Sigmoid colon (tissue), 7 donors: ENCODE results near the gene RPS15. TPM values are rescaled to one million over a fixed set of nuclear protein-coding genes. Genes with fewer than 3 reads are reported as not detected.
A peak's percentile ranks its signal among the peaks of the same experiment; 100 is the strongest.

Experiments used
- DNase-seq: peaks from one replicate; pipeline ENCODE4 v3.0.0-alpha.2; 2019
- H3K27ac ChIP-seq, 4 donors: fragments of 200-600 bp; sonication (generic); one replicate each; pipeline ENCODE4 v1.5.1; 2016 to 2019; ENCODE audit warnings: mild to moderate bottlenecking in 1 of 4
- H3K27me3 ChIP-seq, 3 donors: fragments of 200-600 bp; sonication (generic); one replicate each; pipeline ENCODE4 v1.5.1; 2019; ENCODE audit warnings: mild to moderate bottlenecking in 1 of 3
- H3K36me3 ChIP-seq, 4 donors: fragments of 200-600 bp; sonication (generic); one replicate each; pipeline ENCODE4 v1.5.1; 2016 to 2019
- H3K4me1 ChIP-seq, 4 donors: fragments of 200-600 bp; sonication (generic); one replicate each; pipeline ENCODE4 v1.5.1; 2017 to 2019
- H3K4me3 ChIP-seq, 4 donors: fragments of 200-600 bp; sonication (generic); one replicate each; pipeline ENCODE4 v1.5.1; 2017 to 2019; ENCODE audit warnings: mild to moderate bottlenecking in 2 of 4, moderate library complexity in 1 of 4
- H3K9me3 ChIP-seq, 4 donors: fragments of 200-600 bp in 3 of 4; sonication (generic) in 3 of 4; one replicate each; pipeline versions ENCODE4 v1.5.1 to v1.6.1; 2013 to 2019
- CTCF ChIP-seq, 4 experiments: fragments of 450-650 bp in 3 of 4; fragments of 200-600 bp in 1 of 4; IDR thresholded peaks; one replicate each; pipeline ENCODE4 v1.5.1; 2016 to 2019; ENCODE audit warnings: antibody characterized with exemption in 4 of 4, mild to moderate bottlenecking in 3 of 4, moderate library complexity in 2 of 4
- EP300 ChIP-seq, 4 donors: sonication (generic); formaldehyde crosslinking; IDR thresholded peaks; one replicate each; pipeline ENCODE4 v1.6.1; 2017; ENCODE audit warnings: antibody characterized with exemption in 4 of 4
- POLR2A ChIP-seq, 2 donors: fragments of 450-650 bp; IDR thresholded peaks; one replicate each; pipeline ENCODE4 v1.6.1; 2016; ENCODE audit warnings: antibody characterized with exemption in 2 of 2, mild to moderate bottlenecking in 2 of 2, moderate library complexity in 2 of 2
- POLR2AphosphoS5 ChIP-seq, 4 donors: sonication (generic); formaldehyde crosslinking; IDR thresholded peaks; one replicate each; pipeline ENCODE4 v1.6.1; 2017; ENCODE audit warnings: antibody characterized with exemption in 4 of 4
- WGBS, 2 donors: extraction: QIAGEN DNeasy Blood & Tissue Kit; methylation state at CpG; one replicate each; pipeline ENCODE4 v1.1.7; 2013; 5-methylcytosine and 5-hydroxymethylcytosine counted together
- intact Hi-C: fragments of 100-400 bp; cut with DNase I; formaldehyde crosslinking; loops from one replicate; pipeline ENCODE4 v1.15.1; 2023
- polyA plus RNA-seq, 3 donors: library from polyadenylated mRNA; stranded (reverse); fragments of 200-250 nt; gene quantifications; one replicate each; pipeline ENCODE4 v1.2.3, GENCODE V29; 2013
- total RNA-seq, 4 donors: library from RNA; depleted of rRNA; stranded (reverse); fragments of >200 nt; gene quantifications; one replicate each; pipeline ENCODE4 v1.1.0, GENCODE V29; 2016
- donor health status: healthy with polysubstance abuse.
- donor health status: Bipolar disorder and iron deficiency.
- donor health status: healthy.

Gene RPS15
- total and polyA plus RNA-seq, 7 donors, result 2,516 to 5,641 (median 3,724) TPM

- intact Hi-C loops, result no loop called here
- Histone ChIP-seq H3K36me3 (peaks cover 5 to 42% (median 34%) of the 10 kb centered on the region in 4 donors), H3K4me1 (peaks cover 0 to 22% (median 14%) of the 10 kb centered on the region in 4 donors), H3K4me3 (no peak overlapping the region), H3K9me3 (no peaks in the 10 kb centered on the region), H3K27me3 (peaks cover 0 to 4% (median 0%) of the 10 kb centered on the region in 3 donors), H3K27ac (no peak overlapping the region)
- WGBS, 2 donors, result 87 to 91% methylated on average over 52 of the region's 52 CpGs
- no peak for TF ChIP-seq CTCF (IDR thresholded peaks at IDR 0.05)
- no peak for TF ChIP-seq POLR2A (IDR thresholded peaks at IDR 0.05)
- TF ChIP-seq POLR2AphosphoS5 (IDR thresholded peaks at IDR 0.05), result no peak
- TF ChIP-seq EP300 (IDR thresholded peaks at IDR 0.05), result no peak
- no peak for DNase-seq
Observed at GRCh38 chr19:1395194-1396018, 42.8 kb upstream of the RPS15 start.

GRCh38 chr19:1396019-1396767, 42.0 kb upstream of the RPS15 start:
- 38 to 56% methylated on average over 25 of the region's 25 CpGs for WGBS, 2 donors
- intact Hi-C loops, result no loop called here
- Histone ChIP-seq H3K36me3 (peaks cover 0 to 34% (median 27%) of the 10 kb centered on the region in 4 donors), H3K4me1 (peaks cover 0 to 30% (median 22%) of the 10 kb centered on the region in 4 donors), H3K27ac (no peak overlapping the region), H3K27me3 (peaks cover 0 to 4% (median 4%) of the 10 kb centered on the region in 3 donors), H3K9me3 (no peaks in the 10 kb centered on the region), H3K4me3 (no peak overlapping the region)
- no peak for DNase-seq
- TF ChIP-seq POLR2A (IDR thresholded peaks at IDR 0.05) (no peak), POLR2AphosphoS5 (IDR thresholded peaks at IDR 0.05) (peak in 2 of 4 donors; percentile 11 to 17), CTCF (IDR thresholded peaks at IDR 0.05) (no peak), EP300 (IDR thresholded peaks at IDR 0.05) (no peak)

- Histone ChIP-seq H3K36me3 (peaks cover 0 to 26% (median 21%) of the 10 kb centered on the region in 4 donors), H3K27ac (no peak overlapping the region), H3K27me3 (peaks cover 0 to 5% (median 4%) of the 10 kb centered on the region in 3 donors), H3K4me1 (peaks cover 0 to 38% (median 29%) of the 10 kb centered on the region in 4 donors), H3K9me3 (no peaks in the 10 kb centered on the region), H3K4me3 (no peak overlapping the region)
- DNase-seq, result no peak
- TF ChIP-seq POLR2AphosphoS5 (IDR thresholded peaks at IDR 0.05), result no peak
- TF ChIP-seq POLR2A (IDR thresholded peaks at IDR 0.05), result no peak
- no peak for TF ChIP-seq CTCF (IDR thresholded peaks at IDR 0.05)
- TF ChIP-seq EP300 (IDR thresholded peaks at IDR 0.05), result no peak
- intact Hi-C loops, result no loop called here
- 34 to 72% methylated on average over 42 of the region's 42 CpGs for WGBS, 2 donors
Observed at GRCh38 chr19:1396768-1397679, 41.2 kb upstream of the RPS15 start.

- TF ChIP-seq EP300 (IDR thresholded peaks at IDR 0.05) (no peak), CTCF (IDR thresholded peaks at IDR 0.05) (no peak), POLR2AphosphoS5 (IDR thresholded peaks at IDR 0.05) (no peak), POLR2A (IDR thresholded peaks at IDR 0.05) (no peak)
- Histone ChIP-seq H3K9me3 (no peaks in the 10 kb centered on the region), H3K4me3 (no peak overlapping the region), H3K27me3 (peaks cover 0 to 12% (median 5%) of the 10 kb centered on the region in 3 donors), H3K4me1 (peaks cover 0 to 38% (median 29%) of the 10 kb centered on the region in 4 donors), H3K27ac (no peak overlapping the region), H3K36me3 (peaks cover 0 to 18% (median 13%) of the 10 kb centered on the region in 4 donors)
- no peak for DNase-seq
- 80 to 89% methylated on average over 9 of the region's 9 CpGs for WGBS, 2 donors
- intact Hi-C loops, result no loop called here
Observed at GRCh38 chr19:1397838-1398237, 40.4 kb upstream of the RPS15 start.
